ENCODE measurements around the gene ESCO1.

Gene ESCO1

DNA sequence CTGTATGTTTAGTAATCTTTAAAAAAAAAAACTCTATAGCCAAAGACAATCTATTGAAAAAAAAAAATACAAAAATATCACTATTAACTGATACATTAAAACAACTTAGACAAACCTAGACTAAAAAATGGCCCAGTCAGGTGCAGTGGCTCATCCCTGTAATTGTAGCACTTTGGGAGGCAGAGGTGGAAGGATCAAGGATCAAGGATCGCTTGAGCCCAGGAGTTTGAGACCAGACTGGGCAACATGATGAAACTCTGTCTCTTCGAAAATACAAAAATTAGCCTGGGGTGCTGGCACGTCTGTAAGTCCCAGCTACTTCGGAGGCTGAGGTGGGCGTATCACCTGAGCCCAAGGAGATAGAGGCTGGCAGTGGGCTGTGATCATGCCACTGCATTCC lies 16.1 kb downstream of the ESCO1 start:
- no peak for DNase-seq (ENCODE audit: low read depth)

GRCh38 chr18:21575656-21576055 lies 24.8 kb downstream of the ESCO1 start:
- DNase-seq (ENCODE audit: low read depth): no peak

- no peak for DNase-seq (ENCODE audit: low read depth)
These were observed 28.7 kb downstream of the ESCO1 start for GRCh38 chr18:21571772-21572171.

- no peak for DNase-seq (ENCODE audit: low read depth)
These were observed 41.3 kb downstream of the ESCO1 start for GRCh38 chr18:21559195-21559594.

GRCh38 chr18:21557607-21558253 lies 42.8 kb downstream of the ESCO1 start:
- no peak for DNase-seq (ENCODE audit: low read depth)

DNA sequence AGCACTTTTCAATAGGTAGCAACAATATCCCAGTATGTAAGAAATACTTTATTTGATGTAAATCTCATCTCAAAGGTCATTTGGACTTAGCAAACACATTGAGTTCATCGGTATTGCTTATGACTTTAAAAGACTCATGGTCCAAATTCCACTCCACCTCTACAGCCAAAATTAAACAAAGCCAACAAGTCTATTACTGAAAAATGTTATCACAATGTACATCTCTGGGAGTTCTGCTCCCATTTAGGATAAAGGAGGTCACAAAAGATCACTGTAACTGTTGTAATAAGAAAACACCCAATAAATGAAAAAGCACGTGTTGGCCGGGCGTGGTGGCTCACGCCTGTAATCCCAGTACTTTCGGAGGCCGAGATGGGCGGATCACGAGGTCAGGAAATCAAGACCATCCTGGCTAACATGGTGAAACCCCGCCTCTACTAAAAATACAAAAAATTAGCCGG lies 50.0 kb downstream of the ESCO1 start:
- no peak for DNase-seq (ENCODE audit: low read depth)

- peak; percentile 4 for DNase-seq (ENCODE audit: low read depth)
These were observed 51.9 kb downstream of the ESCO1 start for GRCh38 chr18:21548647-21549046.

GRCh38 chr18:21546423-21546822 lies 54.1 kb downstream of the ESCO1 start:
- no peak for DNase-seq (ENCODE audit: low read depth)

DNA sequence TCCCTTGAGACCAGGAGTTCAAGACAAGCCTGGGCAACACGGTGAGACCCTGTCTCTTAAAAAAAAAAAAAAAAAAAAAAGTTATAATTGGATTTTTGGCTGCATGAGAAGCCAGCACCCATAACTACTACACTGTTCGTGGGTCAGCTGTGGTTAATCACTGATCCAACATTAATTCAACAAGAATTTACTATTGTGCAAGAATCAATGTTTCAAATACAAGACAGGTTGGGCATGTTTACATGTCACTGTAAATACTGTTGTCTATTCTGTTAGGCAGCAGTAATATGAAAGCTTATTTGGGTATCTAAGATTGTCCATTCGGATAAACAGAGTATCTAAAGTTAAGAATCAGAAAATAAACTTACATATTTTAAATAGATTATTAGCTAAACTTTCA lies 62.3 kb downstream of the ESCO1 start:
- DNase-seq (ENCODE audit: low read depth): peak; percentile 5

GRCh38 chr18:21534327-21534726 lies 66.2 kb downstream of the ESCO1 start:
- DNase-seq (ENCODE audit: low read depth): peak; percentile 21

DNA sequence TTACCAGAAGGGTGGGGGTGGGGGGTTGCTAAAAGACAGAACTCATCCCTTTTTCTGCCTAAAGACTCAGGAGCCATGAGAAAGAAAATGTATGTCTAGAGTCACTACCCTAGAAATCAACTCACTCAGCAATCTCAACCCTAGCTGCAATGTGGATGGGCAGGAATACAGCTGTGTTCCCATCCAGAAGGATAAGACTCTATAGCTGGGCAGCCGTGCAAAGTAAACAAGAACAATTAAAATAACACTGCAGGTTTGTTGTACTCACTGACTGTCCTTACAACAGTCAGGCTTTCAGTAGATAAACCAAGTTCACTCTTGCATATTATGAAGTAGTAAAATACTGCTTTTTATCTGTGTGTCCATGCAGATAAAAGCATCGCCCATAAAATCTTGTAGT lies 74.0 kb downstream of the ESCO1 start:
- no peak for DNase-seq (ENCODE audit: low read depth)

GRCh38 chr18:21525916-21526315 lies 74.6 kb downstream of the ESCO1 start:
- DNase-seq (ENCODE audit: low read depth): no peak

DNA sequence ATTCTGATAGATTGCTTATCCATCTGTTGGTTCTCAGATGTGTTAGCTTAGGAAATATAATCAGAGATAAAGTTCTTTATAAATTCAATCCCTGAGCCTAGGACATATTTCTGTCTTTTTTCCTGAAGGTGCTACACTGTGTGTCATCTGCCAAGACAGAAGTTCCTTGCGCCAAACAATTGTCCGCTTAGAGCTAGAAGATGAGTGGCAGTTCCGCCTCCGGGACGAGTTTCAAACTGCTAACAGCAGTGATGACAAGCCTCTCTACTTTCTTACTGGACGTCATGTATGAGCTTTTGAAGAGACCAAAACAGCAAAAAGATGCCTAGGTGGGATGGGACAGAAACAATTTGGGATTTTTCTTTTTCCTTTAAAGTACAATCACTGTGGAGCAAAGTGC lies 78.0 kb downstream of the ESCO1 start:
- DNase-seq (ENCODE audit: low read depth): no peak

GRCh38 chr18:21513741-21514140 lies 86.8 kb downstream of the ESCO1 start:
- no peak for DNase-seq (ENCODE audit: low read depth)

DNA sequence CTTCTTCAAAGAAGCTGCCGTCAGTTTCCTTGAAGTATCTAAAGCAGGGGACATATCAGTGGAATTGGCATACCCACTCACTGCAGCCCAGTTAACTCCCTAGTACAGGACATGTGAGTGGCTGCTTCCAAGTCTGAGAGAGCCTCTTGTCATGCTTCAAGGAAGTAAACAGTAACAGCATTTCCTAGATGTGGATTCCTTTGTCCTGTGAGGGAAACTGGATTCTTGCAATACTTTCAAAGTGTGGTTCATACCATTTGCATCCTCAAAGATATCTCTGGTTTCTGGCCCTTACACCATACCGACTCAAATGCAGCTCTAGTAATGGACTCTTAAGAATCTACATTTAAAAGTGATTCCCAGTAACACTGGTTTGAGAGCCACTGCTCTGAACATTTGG lies 87.2 kb downstream of the ESCO1 start:
- DNase-seq (ENCODE audit: low read depth): peak; percentile 37

DNA sequence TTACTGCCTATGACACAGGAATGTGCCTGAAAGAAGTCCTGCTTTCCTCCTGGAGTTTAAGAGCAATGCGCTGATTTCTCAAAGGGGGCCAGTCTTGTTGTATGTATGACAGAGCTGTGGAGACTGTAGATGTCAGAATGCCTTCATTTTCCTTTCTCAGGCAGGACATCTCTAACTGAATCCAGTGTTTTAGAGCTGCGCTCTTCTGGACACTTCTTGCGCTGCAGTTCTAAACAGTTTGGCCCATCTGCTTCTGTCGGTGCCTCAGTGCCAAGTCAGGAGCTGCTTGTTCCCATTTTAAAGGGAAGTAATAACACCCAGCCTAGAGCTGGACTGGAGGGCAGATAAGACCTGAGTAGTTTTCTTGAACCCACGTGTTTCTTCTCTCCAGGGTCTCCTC lies 91.4 kb downstream of the ESCO1 start:
- DNase-seq (ENCODE audit: low read depth): no peak

DNA sequence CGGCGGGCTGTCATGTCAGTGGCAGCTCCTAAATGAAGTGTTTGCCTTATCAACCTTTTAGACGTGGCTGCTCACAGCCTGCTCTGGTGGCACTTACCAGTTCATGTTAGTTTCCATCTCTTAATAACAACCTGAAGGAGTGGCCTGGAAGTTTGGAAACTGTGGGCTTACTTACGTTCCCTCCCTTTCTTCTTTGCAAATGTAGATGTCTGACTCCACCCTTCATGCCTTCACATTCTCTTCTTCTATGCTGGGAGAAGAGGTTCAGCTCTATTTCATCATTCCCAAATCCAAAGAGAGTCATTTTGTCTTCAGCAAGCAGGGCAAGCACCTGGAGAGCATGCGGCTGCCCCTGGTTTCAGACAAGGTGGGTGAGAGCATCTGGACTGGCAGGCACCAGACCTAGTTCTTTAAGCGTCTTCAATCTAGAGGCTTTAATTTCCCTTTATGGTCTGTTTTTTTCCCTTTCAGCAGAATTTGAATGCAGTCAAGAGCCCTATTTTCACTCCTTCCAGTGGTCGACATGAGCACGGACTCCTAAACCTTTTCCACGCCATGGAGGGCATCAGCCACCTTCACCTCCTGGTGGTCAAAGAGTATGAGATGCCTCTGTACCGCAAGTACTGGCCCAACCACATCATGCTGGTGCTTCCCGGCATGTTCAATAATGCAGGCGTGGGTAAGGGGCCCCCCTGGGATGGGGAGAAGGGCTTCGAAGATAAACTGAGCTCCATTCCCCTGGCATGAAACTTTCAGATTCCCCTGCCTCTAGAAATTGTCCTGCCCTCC lies 92.4 kb downstream of the ESCO1 start:
- no peak for DNase-seq (ENCODE audit: low read depth)

- DNase-seq (ENCODE audit: low read depth): no peak
These were observed 97.8 kb downstream of the ESCO1 start for GRCh38 chr18:21502661-21503060.

- no peak for DNase-seq (ENCODE audit: low read depth)
These were observed 100.5 kb downstream of the ESCO1 start for GRCh38 chr18:21499997-21500396.

- no peak for DNase-seq (ENCODE audit: low read depth)
These were observed 104.1 kb downstream of the ESCO1 start for GRCh38 chr18:21496277-21496835.

GRCh38 chr18:21490748-21491147 lies 109.8 kb downstream of the ESCO1 start:
- DNase-seq (ENCODE audit: low read depth): no peak

DNA sequence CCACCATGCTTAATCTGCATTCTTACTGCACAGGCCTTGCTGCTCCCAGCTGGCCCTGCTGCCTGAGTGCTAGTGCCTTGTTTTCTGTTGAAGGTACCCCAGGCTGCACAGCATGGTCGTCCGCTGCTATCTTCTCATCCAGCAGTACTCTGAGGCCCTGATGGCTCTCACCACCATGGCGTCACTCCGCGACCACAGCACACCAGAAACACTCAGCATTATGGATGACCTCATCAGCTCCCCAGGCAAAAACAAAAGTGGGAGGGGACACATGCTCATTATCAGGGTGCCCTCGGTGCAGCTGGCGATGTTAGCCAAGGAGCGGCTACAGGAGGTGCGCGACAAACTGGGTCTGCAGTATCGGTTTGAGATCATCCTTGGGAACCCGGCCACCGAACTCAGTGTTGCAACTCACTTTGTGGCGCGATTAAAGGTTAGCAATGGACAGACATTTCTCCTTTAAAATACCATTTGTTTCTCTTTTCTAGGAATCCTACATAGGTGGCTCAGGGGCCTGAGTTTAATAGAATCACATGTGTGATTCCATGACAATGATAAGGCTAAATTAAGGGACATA lies 110.5 kb downstream of the ESCO1 start:
- no peak for DNase-seq (ENCODE audit: low read depth)

All from iris pigment epithelial cell (primary cell).